Measurements from ENCODE around the gene HMX3.
"Not testable (repeated sequence)": the region's sequence is repeated elsewhere in the genome, so short reads cannot be mapped to it uniquely, and the experiment has no call there.

Gene HMX3

DNA sequence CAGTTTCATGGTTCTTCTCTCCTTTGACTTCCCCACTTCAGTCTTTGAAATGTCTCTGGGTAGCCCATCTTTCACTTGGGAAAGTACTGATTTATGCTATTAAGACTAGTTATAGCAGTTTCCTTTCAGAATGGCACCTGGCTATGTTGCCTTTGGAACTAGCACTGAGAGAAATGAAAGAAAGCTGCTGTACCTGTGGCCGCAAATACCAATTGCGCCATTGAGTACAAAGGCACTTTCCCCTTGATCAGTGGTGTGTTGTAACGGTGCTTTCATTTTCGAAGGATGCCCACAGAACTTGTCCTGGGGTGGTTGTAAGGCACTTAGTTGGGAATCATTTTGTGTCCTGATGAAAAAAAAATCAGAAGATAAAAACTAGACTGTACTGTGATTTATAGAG is 35.2 kb downstream of the HMX3 start:
- no peak for DNase-seq (ENCODE audit: extremely low read depth in 1 of 2, low read depth in 1 of 2)

DNA sequence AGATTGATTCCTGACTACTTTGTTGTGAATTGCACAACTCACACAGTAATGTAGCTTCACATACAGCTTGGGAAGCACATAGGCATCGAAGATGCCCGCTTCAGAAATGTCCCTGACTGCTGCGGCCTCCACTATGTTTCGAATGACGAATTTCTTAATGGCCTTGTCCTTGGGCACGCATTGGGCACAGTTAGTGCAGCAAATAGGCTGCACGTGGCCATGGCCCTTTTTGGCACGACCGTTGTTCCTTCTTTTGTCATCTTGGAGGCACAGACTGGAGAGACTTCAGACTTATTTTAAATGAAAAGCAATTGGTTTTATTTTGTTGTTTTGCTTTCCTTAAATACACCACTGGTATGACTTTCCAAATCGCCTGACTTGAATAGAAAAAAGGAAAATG is 35.8 kb downstream of the HMX3 start:
- not testable (repeated sequence) for DNase-seq (ENCODE audit: extremely low read depth in 1 of 2, low read depth in 1 of 2)

DNA sequence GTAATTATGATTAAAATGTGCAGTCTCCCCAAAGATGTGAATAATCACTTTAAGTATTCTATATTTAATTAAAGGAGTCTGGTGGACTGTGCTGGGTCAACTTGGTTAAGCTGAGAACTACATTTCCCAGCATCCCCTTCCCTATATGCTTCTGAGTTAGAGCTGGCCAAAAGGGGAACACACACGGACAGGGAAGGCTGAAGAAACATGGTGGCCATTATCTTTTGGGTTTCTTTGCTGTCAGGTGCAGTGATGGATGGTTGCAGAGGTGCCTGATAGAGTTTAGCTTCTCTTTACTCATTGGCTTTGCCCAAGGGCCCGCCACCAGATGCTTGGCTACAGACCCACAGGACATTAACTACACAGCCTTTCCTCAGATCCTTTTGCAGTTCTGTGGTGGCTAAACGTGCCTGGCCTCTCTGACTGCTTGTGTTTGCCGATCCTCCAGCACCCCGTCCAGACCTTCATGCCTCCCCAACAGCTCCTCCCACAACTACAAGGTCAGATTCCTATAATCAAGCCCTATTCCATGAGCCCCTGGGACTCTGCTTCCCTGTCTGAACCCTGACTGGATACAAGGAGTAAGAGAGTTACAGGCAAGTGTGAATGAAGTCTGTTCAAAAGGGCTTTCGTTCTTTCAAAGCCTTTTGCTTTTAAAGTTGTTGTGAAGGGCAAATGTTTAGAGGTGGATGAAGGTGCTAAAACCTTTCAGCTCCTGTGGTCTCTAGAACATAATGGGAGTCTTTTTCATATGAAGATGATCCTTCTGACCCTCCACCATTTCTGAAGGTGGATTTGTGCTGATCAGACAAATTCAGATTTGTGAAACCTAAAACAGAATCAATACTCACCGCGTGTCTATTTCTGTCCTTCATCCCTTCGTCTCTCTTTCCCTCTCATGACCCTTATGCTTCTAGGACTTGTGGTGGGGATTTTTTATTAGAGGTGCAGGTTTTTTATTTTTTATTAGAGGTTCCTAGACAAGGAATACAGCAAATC is 39.9 kb downstream of the HMX3 start:
- DNase-seq (ENCODE audit: extremely low read depth in 1 of 2, low read depth in 1 of 2) = no peak

DNA sequence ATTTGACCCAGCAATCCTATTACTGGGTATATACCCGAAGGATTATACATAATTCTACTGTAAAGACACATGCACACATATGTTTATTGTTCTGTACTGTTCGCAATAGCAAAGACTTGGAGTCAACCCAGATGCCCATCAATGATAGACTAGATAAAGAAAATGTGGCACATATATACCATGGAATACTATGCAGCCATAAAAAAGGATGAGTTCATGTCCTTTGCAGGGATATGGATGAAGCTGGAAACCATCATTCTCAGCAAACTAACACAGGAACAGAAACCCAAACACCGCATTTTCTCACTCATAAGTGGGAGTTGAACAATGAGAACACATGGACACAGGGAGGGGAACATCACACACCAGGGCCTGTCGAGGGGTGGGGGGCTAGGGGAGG is 42.6 kb downstream of the HMX3 start:
- DNase-seq (ENCODE audit: extremely low read depth in 1 of 2, low read depth in 1 of 2) = not testable (repeated sequence)

DNA sequence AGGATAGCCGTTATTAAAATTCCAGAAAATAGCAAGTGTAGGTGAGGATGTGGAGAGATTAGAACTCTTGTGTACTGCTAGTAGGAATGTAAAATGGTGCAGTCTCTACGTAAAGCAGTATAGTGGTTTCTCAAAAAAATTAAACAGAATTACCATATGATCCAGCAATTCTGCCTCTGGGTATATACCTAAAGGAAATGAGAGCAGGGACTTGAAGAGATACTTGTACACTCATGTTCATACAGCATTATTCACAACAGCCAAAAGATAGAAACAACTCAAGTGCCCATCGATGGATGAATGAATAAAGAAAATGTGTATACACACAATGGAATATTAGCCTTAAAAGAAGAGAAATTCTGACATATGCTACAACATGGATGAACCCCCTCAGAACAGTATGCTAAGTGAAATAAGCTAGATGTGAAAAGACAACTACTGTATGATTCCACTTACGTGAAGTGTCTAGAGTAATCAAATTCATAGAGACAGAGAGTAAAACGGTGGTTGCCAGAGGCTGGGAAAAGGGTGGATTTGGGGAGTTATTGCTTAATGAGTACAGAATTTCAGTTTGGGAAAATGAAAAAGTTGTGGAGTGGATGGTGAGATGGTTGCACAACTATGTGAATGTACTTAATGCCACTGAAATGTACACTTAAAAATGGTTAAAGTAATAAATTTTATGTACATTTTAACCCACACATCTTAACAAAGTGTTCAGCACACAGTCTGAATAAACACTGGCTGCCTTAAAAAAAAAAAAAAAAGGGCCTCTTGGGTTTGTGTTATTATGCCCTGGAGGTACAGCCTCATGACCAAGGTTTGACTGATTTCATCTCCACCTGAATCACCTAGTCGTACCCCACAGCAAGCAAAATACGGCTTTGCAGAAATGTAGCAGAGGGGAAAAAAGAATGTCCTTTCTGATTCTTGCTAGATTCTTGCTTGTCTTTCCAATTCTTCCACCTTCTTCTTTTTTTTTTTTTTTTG is 44.6 kb downstream of the HMX3 start:
- DNase-seq (ENCODE audit: extremely low read depth in 1 of 2, low read depth in 1 of 2) = no peak

DNA sequence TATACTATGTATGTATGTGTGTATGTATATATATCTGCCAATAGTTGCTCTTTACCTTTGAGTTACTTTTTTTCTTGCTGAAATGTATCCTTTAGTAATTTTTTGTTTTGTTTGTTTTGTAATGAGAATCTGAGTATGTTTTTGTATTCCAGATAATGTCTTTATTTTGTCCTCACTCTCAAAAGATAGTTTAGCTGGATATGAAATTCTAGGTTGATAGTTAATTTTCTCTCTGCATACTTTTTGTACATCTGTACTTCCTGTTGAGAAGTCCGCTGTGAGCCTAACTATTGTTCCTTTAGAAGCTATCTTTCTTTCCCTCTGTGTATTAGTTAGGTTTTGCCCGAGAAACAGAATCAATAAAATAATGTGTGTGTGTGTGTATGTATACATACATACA is 48.0 kb downstream of the HMX3 start:
- no peak for DNase-seq (ENCODE audit: extremely low read depth in 1 of 2, low read depth in 1 of 2)

DNA sequence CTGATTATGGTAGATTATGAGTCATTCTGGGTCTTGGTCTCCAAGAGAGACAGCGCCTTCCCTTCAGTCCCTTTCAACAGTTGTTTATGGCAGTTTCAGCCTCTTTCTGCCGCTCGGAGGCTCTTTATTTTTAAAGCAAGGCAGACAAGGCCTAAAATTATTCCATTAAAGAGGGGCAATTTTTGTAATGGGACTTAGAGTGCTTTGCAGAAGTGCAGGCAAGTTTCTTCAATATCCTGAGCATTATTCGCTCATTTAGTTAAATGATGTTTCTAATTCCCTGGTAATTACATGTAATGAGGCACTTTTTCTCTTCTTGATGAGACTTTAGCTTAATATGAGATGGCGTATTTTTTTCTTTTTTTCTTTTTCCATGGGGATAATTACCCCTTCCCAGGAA is 52.0 kb downstream of the HMX3 start:
- no peak for DNase-seq (ENCODE audit: extremely low read depth in 1 of 2, low read depth in 1 of 2)

All from activated CD8-positive, alpha-beta memory T cell treated with anti-CD3 and anti-CD28 coated beads for 1 hour (primary cell).